HG03469 (cell line): Measurements from ENCODE around the gene CHMP4A.

Experiments
- ATAC-seq: cut with Tn5 transposase; IDR thresholded peaks from one replicate; pipeline ENCODE4 v1.9.1; 2021; ENCODE audit warnings: mild to moderate bottlenecking, moderate library complexity, moderate number of reproducible peaks; ENCODE audit not compliant: unreplicated experiment

Gene CHMP4A

DNA sequence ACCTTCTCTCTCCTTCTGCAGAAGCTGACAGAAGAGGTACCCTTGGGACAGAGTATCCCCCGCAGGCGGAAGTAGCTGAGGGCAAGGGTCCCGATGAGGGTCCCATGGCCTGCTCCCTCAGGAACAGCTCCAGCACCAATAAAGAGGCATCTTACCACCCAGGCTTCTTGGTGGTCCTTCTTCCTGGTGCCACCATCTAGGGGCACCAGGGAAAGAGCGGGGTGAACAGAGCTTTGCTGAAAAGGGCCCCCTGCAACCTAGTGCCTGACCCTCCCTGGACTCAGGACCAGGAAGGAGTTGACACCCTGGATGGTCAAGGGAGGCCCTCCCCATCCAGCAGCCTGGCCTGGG, 52.8 kb downstream of the CHMP4A start:
- no peak for ATAC-seq

DNA sequence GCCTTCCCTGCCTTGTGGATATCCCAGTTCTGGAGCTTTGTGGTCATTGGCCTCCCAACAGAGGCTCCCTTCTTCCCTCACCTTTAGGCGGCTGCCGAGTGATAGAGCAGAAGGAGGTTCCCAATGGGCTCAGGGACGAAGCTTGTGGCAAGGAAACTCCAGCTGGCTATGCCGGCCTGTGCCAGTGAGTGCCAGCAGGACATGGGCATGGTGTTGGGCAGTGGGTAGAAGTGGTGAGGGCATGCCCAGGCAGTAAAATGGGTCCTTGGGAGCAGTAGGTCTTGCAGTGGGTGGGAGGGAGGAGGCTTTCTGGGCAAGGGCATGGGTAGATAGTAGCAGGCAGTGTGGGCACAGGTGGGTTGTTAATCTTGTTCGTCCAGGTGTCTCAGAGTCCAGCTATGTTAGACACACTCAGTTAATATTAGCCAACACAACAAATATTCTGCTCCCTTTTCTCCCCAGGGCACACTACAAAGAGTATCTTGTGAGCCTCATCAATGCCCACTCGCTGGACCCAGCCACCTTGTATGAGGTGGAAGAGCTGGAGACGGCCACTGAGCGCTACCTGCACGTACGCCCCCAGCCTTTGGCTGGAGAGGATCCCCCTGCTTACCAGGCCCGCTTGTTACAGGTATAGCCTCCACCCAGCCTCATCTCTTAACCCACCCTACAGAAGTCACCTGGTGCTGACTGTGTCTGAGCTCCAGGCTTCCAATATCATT, 53.4 kb downstream of the CHMP4A start:
- no peak for ATAC-seq
